GM19238 (cell line): ENCODE results near the gene VPS50.

Experiments used
- DNase-seq: peaks from one replicate; pipeline ENCODE4 v3.0.0; 2011; ENCODE audit warnings: low spot score; ENCODE audit not compliant: insufficient read length

Gene VPS50

GRCh38 chr7:93407239-93407638 is 175.1 kb downstream of the VPS50 start:
- DNase-seq, result no peak

- DNase-seq, result no peak
Observed at GRCh38 chr7:93409324-93409723, 177.2 kb downstream of the VPS50 start.
